KG1 (cell line): ENCODE data around the gene PALB2.
"Not testable (repeated sequence)": the region's sequence is repeated elsewhere in the genome, so short reads cannot be mapped to it uniquely, and the experiment has no call there.

Source experiments
- DNase-seq: peaks from one replicate; lab custom pipeline; 2025; lab: John Stamatoyannopoulos, UW

PALB2 gene

GRCh38 chr16:23642246-23642774, 1.2 kb upstream of the PALB2 start:
- no peak for DNase-seq

GRCh38 chr16:23640615-23640930, 537 bp downstream of the PALB2 start:
- no peak for DNase-seq

GRCh38 chr16:23635958-23636357, 5.2 kb downstream of the PALB2 start:
- DNase-seq, result no peak

- no peak for DNase-seq
Observed at GRCh38 chr16:23634461-23635036, 6.6 kb downstream of the PALB2 start.

- DNase-seq, result not testable (repeated sequence)
Observed at GRCh38 chr16:23631874-23632273, 9.2 kb downstream of the PALB2 start.

- no peak for DNase-seq
Observed at GRCh38 chr16:23629516-23629915, 11.6 kb downstream of the PALB2 start.

- DNase-seq, result no peak
Observed at GRCh38 chr16:23624092-23624491, 17.0 kb downstream of the PALB2 start.

GRCh38 chr16:23615805-23616204, 25.3 kb downstream of the PALB2 start:
- no peak for DNase-seq

GRCh38 chr16:23611936-23612335, 29.2 kb downstream of the PALB2 start:
- no peak for DNase-seq

GRCh38 chr16:23610905-23611304, 30.2 kb downstream of the PALB2 start:
- not testable (repeated sequence) for DNase-seq

- DNase-seq, result no peak
Observed at GRCh38 chr16:23609929-23610328, 31.2 kb downstream of the PALB2 start.

GRCh38 chr16:23608194-23608593, 32.9 kb downstream of the PALB2 start:
- no peak for DNase-seq

- DNase-seq, result no peak
Observed at GRCh38 chr16:23607726-23608125, 33.4 kb downstream of the PALB2 start.

GRCh38 chr16:23597003-23597756, 43.9 kb downstream of the PALB2 start:
- no peak for DNase-seq

- peak; percentile 87 for DNase-seq
Observed at GRCh38 chr16:23595951-23596720, 45.0 kb downstream of the PALB2 start, which contains the start of gene NDUFAB1. Gene NDUFAB1 (minus strand): TSS chr16:23596316. CDS start chr16:23596290, 26 bp downstream.

GRCh38 chr16:23595246-23595950, 45.7 kb downstream of the PALB2 start:
- no peak for DNase-seq

- no peak for DNase-seq
Observed at GRCh38 chr16:23594186-23594585, 46.9 kb downstream of the PALB2 start.

GRCh38 chr16:23590181-23590580, 50.9 kb downstream of the PALB2 start:
- DNase-seq, result no peak

- DNase-seq, result no peak
Observed at GRCh38 chr16:23587726-23588125, 53.4 kb downstream of the PALB2 start.

GRCh38 chr16:23584186-23585076, 56.7 kb downstream of the PALB2 start:
- DNase-seq, result no peak

- DNase-seq, result not testable (repeated sequence)
Observed at GRCh38 chr16:23583271-23583670, 57.8 kb downstream of the PALB2 start.
